ENCODE measurements around the gene KRT6B.

- TF ChIP-seq CTCF (conservative IDR thresholded peaks at IDR 0.05 in 1 of 2, IDR thresholded peaks at IDR 0.05 in 1 of 2; ENCODE audit: extremely low read depth in 1 of 2, insufficient read depth in 1 of 2, low read depth in 1 of 2, low read length in 2 of 2): no peak
- TF ChIP-seq EZH2 (IDR thresholded peaks at IDR 0.05; ENCODE audit: borderline replicate concordance, low read length): no peak
Observed at GRCh38 chr12:52469853-52470252, 17.9 kb upstream of the KRT6B start.

All from mammary epithelial cell (primary cell).